H9 (cell line): Measurements from ENCODE around the gene XCL2. TPM values are rescaled to one million over a fixed set of nuclear protein-coding genes. Genes with fewer than 3 reads are reported as not detected.

ENCODE experiments used
- DNase-seq: peaks from one replicate; pipeline ENCODE4 v3.0.0-alpha.2; 2017
- H2AFZ ChIP-seq: one replicate; pipeline ENCODE4 v1.6.1; 2013; ENCODE audit warnings: mild to moderate bottlenecking, low read length, control low read depth, moderate library complexity
- H2AK5ac ChIP-seq: 2 replicates; pipeline ENCODE4 v1.6.1; 2013; ENCODE audit warnings: low read length, control low read depth, mixed read lengths; ENCODE audit not compliant: insufficient read length
- H2BK120ac ChIP-seq: one replicate; pipeline ENCODE4 v1.6.1; 2013; ENCODE audit warnings: low read depth, mild to moderate bottlenecking, low read length, control low read depth, inconsistent platforms; ENCODE audit not compliant: poor library complexity, severe bottlenecking
- H2BK12ac ChIP-seq: 2 replicates; pipeline ENCODE4 v1.6.1; 2013; ENCODE audit warnings: low read length, control low read depth, mixed read lengths, low read depth; ENCODE audit not compliant: insufficient read length
- H2BK15ac ChIP-seq: 2 replicates; pipeline ENCODE4 v1.6.1; 2013; ENCODE audit warnings: low read depth, low read length, control low read depth
- H2BK20ac ChIP-seq: one replicate; pipeline ENCODE4 v1.6.1; 2013; ENCODE audit warnings: low read depth, mild to moderate bottlenecking, low read length, control low read depth, inconsistent platforms; ENCODE audit not compliant: poor library complexity, severe bottlenecking
- H2BK5ac ChIP-seq: 2 replicates; pipeline ENCODE4 v1.6.1; 2013; ENCODE audit warnings: low read length, control low read depth, mixed read lengths; ENCODE audit not compliant: insufficient read length
- H3K14ac ChIP-seq: 2 replicates; pipeline ENCODE4 v1.6.1; 2013; ENCODE audit warnings: low read length, control low read depth; ENCODE audit not compliant: insufficient read depth
- H3K18ac ChIP-seq: 2 replicates; pipeline ENCODE4 v1.6.1; 2013; ENCODE audit warnings: low read depth, mild to moderate bottlenecking, mixed read lengths, low read length, control low read depth; ENCODE audit not compliant: insufficient read length
- H3K23ac ChIP-seq: 2 replicates; pipeline ENCODE4 v1.6.1; 2013; ENCODE audit warnings: low read length, control low read depth, mixed read lengths, low read depth; ENCODE audit not compliant: insufficient read length
- H3K23me2 ChIP-seq: 2 replicates; pipeline ENCODE4 v1.6.1; 2013; ENCODE audit warnings: low read depth, mild to moderate bottlenecking, mixed read lengths, low read length, control low read depth; ENCODE audit not compliant: insufficient read length, poor library complexity, severe bottlenecking
- H3K27ac ChIP-seq: 2 replicates; pipeline ENCODE4 v1.5.1; 2013; ENCODE audit warnings: low read length, control low read depth, mixed read lengths, low read depth; ENCODE audit not compliant: insufficient read length
- H3K27me3 ChIP-seq: 2 replicates; pipeline ENCODE4 v1.6.1; 2013; ENCODE audit warnings: low read length, control low read depth, inconsistent platforms; ENCODE audit not compliant: insufficient read depth
- H3K4ac ChIP-seq: 2 replicates; pipeline ENCODE4 v1.6.1; 2013; ENCODE audit warnings: low read depth, mild to moderate bottlenecking, control low read depth, inconsistent platforms, low read length, moderate library complexity
- H3K4me1 ChIP-seq: 2 replicates; pipeline ENCODE4 v1.6.1; 2013; ENCODE audit warnings: low read length, control low read depth, inconsistent platforms; ENCODE audit not compliant: insufficient read depth
- H3K4me2 ChIP-seq: 2 replicates; pipeline ENCODE4 v1.6.1; 2013; ENCODE audit warnings: low read length, control low read depth, mixed read lengths; ENCODE audit not compliant: insufficient read length, insufficient read depth
- H3K56ac ChIP-seq: 2 replicates; pipeline ENCODE4 v1.6.1; 2013; ENCODE audit warnings: low read depth, mild to moderate bottlenecking, mixed read lengths, low read length, control low read depth; ENCODE audit not compliant: insufficient read length
- H3K79me1 ChIP-seq: 2 replicates; pipeline ENCODE4 v1.6.1; 2013; ENCODE audit warnings: low read depth, mild to moderate bottlenecking, moderate library complexity, low read length, control low read depth, inconsistent platforms; ENCODE audit not compliant: insufficient read depth, poor library complexity, severe bottlenecking
- H3K79me2 ChIP-seq: 2 replicates; pipeline ENCODE4 v1.6.1; 2013; ENCODE audit warnings: low read length, control low read depth, inconsistent platforms; ENCODE audit not compliant: insufficient read depth
- H3K9ac ChIP-seq: 2 replicates; pipeline ENCODE4 v1.6.1; 2013; ENCODE audit warnings: low read length, control low read depth, mixed read lengths; ENCODE audit not compliant: insufficient read length; ENCODE audit errors: extremely low read depth
- H3K9me3 ChIP-seq: one replicate; pipeline ENCODE4 v1.6.1; 2013; ENCODE audit warnings: low read depth, low read length, inconsistent platforms; ENCODE audit not compliant: control insufficient read depth
- H3T11ph ChIP-seq: one replicate; pipeline ENCODE4 v1.6.1; 2013; ENCODE audit warnings: mild to moderate bottlenecking, low read length, control low read depth, inconsistent platforms
- H4K20me1 ChIP-seq: one replicate; pipeline ENCODE4 v1.6.1; 2013; ENCODE audit not compliant: control insufficient read depth, insufficient read length, insufficient read depth
- H4K5ac ChIP-seq: 2 replicates; pipeline ENCODE4 v1.6.1; 2013; ENCODE audit warnings: low read depth, mild to moderate bottlenecking, mixed read lengths, low read length, control low read depth; ENCODE audit not compliant: insufficient read length
- H4K8ac ChIP-seq: replicated peaks from 2 replicates; pipeline ENCODE4 v1.6.1; 2013; ENCODE audit warnings: low read length, control low read depth, mixed read lengths, low read depth; ENCODE audit not compliant: insufficient read length
- H4K91ac ChIP-seq: 2 replicates; pipeline ENCODE4 v1.6.1; 2013; ENCODE audit warnings: low read depth, mild to moderate bottlenecking, moderate library complexity, mixed read lengths, low read length, control low read depth; ENCODE audit not compliant: insufficient read length
- H3K27ac Mint-ChIP-seq, 3 experiments: 2 replicates in 2 of 3; 3 replicates in 1 of 3; pipeline ENCODE4 v1.8.0; 2020 to 2021; ENCODE audit warnings: mixed read lengths in 3 of 3, mild to moderate bottlenecking in 1 of 3, moderate library complexity in 1 of 3
- H3K27me3 Mint-ChIP-seq: 2 replicates; pipeline ENCODE4 v1.8.0; 2021; ENCODE audit warnings: low read depth, mild to moderate bottlenecking, moderate library complexity, mixed read lengths
- H3K36me3 Mint-ChIP-seq, 3 experiments: 2 replicates in 2 of 3; 3 replicates in 1 of 3; pipeline ENCODE4 v1.8.0; 2020 to 2021; ENCODE audit warnings: low read depth in 3 of 3, mixed read lengths in 3 of 3; ENCODE audit not compliant: insufficient read depth in 1 of 3
- H3K4me1 Mint-ChIP-seq, 2 experiments: 2 replicates each; pipeline ENCODE4 v1.8.0; 2020; ENCODE audit warnings: mixed read lengths in 2 of 2
- H3K4me3 Mint-ChIP-seq, 2 experiments: 2 replicates in 1 of 2; 3 replicates in 1 of 2; pipeline ENCODE4 v1.8.0; 2020 to 2021; ENCODE audit warnings: mild to moderate bottlenecking in 2 of 2, mixed read lengths in 2 of 2, moderate library complexity in 1 of 2
- H3K9me3 Mint-ChIP-seq, 2 experiments: 2 replicates in 1 of 2; 3 replicates in 1 of 2; pipeline ENCODE4 v1.8.0; 2020; ENCODE audit warnings: mild to moderate bottlenecking in 2 of 2, mixed read lengths in 2 of 2, moderate library complexity in 1 of 2
- CTCF ChIP-seq: fragments of 200-600 bp; sonication (generic); conservative IDR thresholded peaks from 3 replicates; pipeline ENCODE4 v1.8.0; 2021; ENCODE audit warnings: antibody characterized with exemption, mild to moderate bottlenecking
- total RNA-seq: library from RNA; stranded (reverse); gene quantifications from 2 replicates; pipeline ENCODE4 v1.2.1, GENCODE V29; 2021

Gene XCL2
- total RNA-seq, 1 experiment from 2014 or later, result not detected

GRCh38 chr1:168560370-168560769 lies 16.6 kb upstream of the XCL2 start:
- Histone ChIP-seq H3K14ac (no peak overlapping the region), H4K91ac (no peak overlapping the region), H2BK12ac (no peak overlapping the region), H3K23ac (no peak overlapping the region), H2AK5ac (no peak overlapping the region), H3K9me3 (no peaks in the 10 kb centered on the region), H3T11ph (no peak overlapping the region), H3K4me2 (no peak overlapping the region), H3K18ac (no peak overlapping the region), H4K5ac (no peak overlapping the region), H3K9ac (no peak overlapping the region), H2BK5ac (no peak overlapping the region), H3K79me2 (no peaks in the 10 kb centered on the region), H2BK15ac (no peak overlapping the region), H3K4me1 (no peaks in the 10 kb centered on the region), H3K4ac (no peak overlapping the region), H3K79me1 (no peaks in the 10 kb centered on the region), H3K27me3 (no peaks in the 10 kb centered on the region), H3K27ac (no peak overlapping the region), H2BK120ac (no peak overlapping the region), H3K23me2 (no peaks in the 10 kb centered on the region), H4K8ac (no peak overlapping the region), H2AFZ (no peak overlapping the region), H3K56ac (no peak overlapping the region), H4K20me1 (no peaks in the 10 kb centered on the region), H2BK20ac (no peak overlapping the region)
- no peak overlapping the region for H3K27ac Mint-ChIP-seq
- no peak for DNase-seq
- no peaks in the 10 kb centered on the region for H3K27me3 Mint-ChIP-seq
- peaks cover 8 to 10% of the 10 kb centered on the region in 2 experiments for H3K4me1 Mint-ChIP-seq
- H3K9me3 Mint-ChIP-seq, result no peaks in the 10 kb centered on the region; a peak in 1 of 5 replicates
- no peak for TF ChIP-seq CTCF
- no peaks in the 10 kb centered on the region for H3K36me3 Mint-ChIP-seq
- no peak overlapping the region for H3K4me3 Mint-ChIP-seq
